ENCODE results near the gene FOXB1.

DNA sequence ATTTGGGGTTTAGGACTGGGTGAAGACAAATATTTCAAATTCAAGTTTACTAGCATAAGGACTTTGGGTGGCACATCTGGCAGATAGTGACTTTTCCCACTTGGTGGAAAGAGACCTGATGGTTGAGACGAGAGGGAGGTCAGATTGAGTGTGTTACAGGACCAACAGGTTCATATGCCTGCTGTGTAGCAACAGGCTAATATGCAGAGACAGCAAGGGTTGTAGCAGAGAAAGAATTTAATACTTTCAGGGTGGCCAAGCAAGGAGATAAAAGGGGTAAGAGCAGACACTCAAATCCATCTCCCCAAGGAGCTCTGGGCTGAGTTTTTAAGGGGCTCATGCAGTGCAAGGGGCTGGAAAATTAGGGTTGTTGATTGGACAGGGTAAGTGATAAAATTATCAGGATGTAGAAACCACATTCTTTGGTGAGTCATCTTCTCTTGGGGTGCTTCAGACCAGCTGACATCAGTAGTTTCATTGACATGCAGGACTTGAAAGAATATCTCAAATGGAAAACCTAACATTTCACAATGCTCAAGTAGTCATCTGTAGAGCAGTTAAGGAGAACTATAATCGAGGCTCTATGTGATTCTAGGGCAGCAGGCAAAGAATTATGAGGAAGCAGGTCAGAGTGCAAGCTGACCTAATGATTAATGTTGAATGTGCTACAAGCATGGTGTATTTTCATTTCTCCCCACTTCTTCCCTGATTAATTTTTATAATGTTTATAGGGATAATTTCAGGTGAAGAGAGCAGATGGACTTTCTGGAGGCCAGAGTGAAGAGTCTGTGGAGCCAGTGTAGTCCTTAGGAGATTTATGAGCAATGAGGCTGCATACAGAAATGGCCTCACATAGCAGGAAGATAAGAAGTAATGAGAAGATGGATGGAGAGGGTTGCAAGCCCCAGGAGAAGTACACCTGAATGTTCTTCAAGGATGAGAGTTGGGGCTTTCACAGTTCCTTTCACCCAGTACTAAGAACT lies 13.7 kb downstream of the FOXB1 start:
- TF ChIP-seq, protein P1, sequence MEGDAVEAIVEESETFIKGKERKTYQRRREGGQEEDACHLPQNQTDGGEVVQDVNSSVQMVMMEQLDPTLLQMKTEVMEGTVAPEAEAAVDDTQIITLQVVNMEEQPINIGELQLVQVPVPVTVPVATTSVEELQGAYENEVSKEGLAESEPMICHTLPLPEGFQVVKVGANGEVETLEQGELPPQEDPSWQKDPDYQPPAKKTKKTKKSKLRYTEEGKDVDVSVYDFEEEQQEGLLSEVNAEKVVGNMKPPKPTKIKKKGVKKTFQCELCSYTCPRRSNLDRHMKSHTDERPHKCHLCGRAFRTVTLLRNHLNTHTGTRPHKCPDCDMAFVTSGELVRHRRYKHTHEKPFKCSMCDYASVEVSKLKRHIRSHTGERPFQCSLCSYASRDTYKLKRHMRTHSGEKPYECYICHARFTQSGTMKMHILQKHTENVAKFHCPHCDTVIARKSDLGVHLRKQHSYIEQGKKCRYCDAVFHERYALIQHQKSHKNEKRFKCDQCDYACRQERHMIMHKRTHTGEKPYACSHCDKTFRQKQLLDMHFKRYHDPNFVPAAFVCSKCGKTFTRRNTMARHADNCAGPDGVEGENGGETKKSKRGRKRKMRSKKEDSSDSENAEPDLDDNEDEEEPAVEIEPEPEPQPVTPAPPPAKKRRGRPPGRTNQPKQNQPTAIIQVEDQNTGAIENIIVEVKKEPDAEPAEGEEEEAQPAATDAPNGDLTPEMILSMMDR (IDR thresholded peaks at IDR 0.05) = no peak
- TF ChIP-seq POLR2A (IDR thresholded peaks at IDR 0.05) = no peak
